UCSD-AML1 (cell line): Measurements from ENCODE around the gene GRIN1.
"Not testable (repeated sequence)": the region's sequence is repeated elsewhere in the genome, so short reads cannot be mapped to it uniquely, and the experiment has no call there.

Experiments used
- DNase-seq: peaks from one replicate; lab custom pipeline; 2025; ENCODE audit not compliant: unreplicated experiment; lab: John Stamatoyannopoulos, UW

The GRIN1 gene

DNA sequence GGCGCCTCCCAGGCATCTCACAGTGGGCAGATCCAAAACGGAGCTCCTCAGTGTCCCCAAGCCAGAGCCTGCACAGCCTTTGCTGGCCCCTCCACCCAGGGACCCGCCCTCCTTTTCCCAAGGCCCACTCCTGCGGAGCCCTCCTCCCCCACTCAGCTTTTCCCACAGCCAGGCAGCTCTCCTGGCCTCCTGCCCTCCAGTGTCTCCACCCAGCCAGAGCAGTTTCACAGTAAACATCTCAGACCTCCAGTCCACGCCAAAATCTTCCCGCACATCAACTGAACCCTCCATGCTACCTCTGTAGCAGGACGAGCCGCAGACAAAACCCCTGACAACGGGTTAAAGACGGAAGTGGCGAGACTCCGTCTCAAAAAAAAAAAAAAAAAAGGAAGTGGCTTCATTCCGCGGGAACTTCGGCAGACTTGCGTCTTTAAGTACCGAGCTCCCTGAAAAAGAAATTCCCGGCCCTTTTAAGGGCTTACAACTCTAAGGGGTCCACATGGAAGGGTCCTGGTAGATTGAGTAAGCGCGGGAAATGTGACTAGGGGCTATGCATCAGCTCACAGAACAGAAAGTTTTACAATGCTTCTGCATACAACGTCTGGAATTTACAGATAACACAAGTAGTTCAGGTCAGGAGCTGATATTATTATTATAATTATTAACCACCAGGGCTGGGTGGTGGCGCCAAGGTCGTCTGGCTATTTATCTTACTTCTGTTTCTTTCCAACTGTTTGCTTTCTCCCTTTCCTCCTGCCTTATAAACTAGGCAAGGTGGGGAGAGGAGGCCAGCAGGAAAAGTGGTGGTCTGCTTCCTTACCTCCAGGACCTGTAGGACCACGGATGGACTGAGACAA, 11.4 kb upstream of the GRIN1 start:
- peak; percentile 52 for DNase-seq

DNA sequence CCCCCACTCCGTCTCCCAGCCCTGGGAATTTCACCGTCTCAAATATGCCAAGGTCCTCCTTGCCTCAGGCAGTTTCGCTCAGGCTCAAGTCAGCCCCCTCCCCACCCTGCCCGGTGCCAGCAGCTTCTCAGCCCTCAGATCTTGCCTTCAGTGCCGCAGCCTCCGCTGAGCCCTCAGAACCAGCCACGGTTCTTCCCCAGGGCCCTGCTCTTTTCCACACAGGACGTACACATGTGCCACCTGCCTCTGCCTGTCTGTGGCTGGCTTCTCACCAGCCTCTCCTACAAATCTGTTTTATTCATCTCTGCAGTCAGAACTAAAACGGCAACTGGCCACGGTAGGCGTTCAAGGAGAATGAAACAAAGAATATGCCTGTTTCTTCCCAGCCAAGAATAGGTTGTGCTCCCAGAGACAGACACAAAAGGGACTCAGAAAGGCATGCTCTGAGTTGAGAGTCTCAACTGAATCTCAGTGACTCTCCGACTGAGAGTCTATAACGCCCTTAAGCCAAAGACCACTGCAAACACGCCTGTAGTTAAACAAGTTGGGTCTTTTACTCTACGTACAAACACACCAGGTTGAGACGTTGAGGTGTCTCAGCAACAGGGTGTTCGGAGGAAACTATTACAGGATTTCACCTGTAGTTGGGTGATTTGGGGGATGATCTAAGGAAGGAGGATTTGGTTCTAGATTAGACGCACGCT, 10.6 kb upstream of the GRIN1 start:
- no peak for DNase-seq

DNA sequence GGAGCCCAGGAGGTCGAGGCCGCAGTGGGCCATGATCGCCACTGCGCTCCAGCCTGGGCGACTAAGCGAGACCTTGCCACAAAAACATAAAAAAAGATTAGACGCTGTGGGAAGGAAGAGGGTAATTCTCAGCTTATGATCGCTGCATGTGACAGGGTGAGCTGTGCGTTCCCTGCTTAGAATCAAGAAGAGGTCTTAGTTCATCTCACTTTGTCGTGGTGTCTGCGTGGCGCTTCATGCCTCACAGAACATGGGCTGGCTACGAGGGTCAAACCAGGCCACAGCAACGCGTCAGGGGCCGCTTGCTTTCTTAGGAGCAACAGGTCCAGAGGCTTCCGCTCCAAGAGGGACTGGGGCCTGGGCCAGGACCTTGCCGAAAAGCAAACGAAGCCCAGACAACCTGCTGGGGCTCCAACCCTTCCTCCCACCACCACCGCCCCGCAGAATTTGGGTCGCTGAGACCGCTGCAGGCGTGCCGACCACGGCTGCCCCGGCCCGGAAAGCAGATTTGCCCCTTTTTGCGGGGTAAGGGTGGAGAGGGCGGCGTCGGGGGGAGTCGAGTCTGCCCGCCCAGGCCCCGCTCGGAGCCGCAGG, 10.0 kb upstream of the GRIN1 start:
- no peak for DNase-seq

DNA sequence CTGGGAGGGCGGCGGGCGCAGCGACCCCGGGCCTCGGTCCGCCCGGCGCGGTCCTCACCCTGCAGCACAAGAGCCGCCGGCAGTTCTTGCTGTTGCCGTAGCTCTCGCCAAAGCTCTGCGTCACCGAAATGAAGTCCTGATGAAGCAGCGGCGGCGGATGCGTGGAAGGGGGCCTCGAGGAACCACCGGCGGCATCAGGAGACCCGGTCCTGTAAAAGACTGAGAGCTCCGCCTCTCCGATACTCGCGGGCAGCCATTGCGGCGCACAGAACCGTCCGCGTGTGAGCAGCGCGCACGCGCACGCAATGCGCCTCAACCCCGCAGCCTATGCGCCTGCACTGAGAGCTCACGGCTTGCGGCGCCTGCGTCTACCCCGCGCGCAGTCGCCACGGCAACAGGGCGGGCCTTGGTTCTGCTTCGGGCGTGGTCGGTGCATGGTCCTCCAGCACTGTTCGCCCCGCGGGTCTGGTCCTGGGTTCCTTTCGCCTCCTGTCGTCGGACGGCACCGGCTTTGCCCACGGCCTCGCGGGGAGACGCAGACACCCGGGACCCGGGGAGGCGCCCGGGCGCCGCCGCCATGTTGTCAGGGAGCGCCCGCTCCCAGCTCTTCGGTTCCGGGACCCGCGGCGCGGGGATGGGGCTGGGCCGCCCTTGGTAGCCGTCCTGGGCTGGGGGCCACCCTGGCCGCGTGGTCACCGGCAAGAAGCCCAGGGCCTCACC, 9.3 kb upstream of the GRIN1 start:
- peak; percentile 84 for DNase-seq

DNA sequence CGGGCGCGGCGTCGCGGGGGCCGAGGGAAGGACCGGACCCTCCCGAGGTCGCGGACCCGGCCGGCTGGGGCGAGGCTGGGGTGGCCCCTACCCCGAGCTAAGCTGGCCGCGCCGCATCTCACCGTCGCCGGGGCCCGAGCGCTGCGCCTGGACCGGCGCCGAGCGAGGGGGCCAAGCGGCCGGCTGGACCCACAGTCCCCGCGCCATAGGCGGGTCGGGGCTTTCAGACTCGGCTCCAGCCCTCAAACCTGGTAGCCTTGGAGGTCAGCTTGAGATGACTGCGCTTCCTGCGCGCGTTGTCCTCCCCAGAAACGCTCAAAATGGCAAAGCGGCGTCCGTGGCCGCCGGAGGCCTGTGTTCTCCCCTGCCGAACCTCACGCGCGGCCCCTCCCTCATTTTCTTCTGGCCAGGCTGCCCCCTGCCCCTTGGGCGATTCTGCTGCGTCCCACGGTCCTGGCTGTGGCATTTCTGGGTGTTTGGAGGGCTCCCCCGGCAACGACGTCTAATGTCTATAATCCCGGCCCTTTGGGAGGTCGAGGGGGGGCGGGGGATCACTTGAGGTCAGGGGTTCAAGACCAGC, 8.7 kb upstream of the GRIN1 start:
- DNase-seq = no peak

DNA sequence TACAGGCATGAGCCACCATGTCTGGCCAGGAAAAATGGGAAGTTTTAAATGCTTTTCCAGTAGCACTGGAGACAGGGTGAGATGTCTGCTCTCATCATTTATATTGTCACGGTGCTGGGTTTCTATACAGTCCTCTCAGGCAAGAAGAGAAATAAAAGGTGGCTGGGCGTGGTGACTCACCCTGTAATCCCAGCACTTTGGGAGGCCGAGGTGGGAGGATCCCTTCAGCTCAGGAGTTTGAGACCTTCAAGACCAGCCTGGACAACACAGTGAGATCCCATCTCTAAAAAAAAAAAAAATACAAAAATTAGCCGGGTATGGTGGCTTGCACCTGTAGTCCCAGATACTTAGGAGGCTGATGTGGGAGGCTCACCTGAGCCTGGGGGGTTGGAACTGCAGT, 4.8 kb upstream of the GRIN1 start:
- no peak for DNase-seq

DNA sequence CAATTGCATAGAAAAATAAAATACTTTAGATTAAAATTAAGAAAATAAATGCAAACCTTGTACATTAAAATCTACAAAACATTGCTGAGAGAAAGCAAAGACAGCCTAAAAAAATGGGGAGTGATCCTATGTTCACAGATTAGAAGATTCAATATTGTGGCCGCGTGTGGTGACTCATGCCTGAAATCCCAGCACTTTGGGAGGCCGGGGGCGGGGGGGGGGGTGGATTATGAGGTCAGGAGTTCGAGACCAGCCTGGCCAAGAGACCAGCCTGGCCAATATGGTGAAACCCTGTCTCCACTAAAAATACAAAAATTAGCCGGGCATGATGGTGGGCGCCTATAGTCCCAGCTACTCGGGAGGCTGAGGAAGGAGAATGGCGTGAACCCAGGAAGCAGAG, 3.8 kb upstream of the GRIN1 start:
- DNase-seq = not testable (repeated sequence)

DNA sequence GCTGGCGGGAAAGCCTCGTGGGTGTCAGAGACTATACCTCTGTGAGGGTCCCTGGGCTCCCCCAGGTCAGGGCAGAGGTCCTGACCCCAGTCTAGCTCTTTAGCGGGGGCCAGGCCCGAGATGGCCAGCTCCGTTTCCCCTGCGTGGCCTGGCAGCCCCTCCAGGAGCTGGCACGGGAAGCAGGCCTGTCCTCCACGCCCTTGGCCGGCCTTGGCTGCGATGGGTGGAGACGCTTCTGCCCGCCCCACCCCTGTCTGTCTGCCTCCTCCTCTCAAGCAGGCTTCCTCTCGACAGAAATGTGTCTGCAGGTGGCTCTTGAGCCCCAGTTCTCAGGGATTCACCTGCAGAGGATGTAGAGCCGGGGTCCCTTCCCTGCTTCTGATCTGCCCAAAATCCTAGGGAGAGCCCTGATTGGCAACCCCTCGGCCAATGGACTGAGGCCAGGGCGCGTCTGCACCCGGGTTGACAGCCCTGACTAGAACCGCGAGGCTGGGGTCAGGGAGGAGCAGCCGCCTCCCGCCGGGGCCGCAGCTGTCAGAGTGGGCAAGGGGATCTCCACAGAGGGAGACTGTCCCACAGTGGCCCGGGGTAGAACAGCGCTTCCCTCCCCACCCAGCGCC, 2.6 kb upstream of the GRIN1 start:
- DNase-seq = no peak

DNA sequence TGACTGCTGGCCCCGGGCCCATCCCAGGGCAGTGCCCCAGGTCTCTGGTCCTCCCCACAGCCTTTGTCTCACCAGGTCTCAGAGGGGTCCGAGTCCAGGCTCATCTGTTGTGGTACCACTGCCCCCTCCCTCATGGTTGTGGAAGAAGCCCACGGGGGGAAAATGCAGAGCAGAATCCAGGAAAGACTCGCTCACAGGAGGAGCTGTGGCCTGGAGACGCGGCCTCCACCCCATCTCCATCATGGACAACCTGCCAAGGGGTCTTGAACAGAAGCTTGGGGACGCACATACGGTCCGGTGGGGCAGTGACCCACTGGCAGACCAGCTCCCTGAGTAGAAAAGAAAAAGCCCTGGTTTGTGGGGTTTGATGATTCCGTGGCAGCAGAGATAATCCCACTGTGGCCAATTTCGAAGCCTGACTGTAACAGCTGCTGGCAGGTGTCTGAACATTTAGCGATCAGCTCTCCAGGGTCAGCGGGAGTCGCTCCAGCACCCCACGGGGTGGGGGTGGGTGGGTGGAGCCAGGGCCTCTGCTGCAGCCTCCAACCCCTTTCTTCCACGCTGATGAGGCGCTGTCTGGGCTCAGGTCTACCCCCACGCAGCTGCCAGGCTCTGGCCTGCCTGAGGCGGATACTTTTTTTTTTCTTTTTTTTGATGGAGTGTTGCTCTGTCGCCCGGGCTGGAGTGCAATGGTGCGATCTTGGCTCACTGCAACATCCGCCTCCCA, 1.9 kb upstream of the GRIN1 start:
- no peak for DNase-seq

DNA sequence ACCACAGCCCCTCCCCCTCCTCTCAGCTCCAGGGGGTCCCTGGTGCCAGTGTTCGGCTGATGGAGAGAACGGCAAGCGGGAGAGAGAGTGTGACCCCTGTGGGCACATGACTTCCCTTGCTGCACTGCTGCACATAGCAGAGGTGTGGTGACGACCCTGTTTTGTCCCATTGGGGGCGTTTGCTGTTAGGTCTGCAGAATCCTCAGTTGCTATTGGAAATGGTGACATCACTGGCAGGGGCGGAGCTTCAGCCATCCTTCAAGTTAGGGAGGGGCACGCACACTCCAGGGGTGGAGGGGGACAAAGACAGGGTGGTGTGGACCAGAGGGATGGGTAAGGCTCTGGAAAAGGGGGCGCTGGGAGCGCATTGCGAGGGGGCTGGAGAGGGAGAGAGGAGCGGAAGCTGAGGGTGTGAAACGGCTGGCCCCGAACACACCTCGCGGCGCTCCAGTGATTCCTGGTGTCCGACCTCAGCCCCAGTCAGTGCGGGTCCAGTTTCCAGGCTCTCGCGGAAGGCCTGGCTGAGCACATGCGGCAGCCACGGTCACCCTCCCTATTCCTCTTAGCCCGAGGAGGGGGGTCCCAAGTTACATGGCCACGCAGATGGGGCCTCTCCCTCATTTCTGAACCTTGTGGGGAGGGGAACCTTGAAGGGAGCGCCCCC, 764 bp upstream of the GRIN1 start:
- no peak for DNase-seq

DNA sequence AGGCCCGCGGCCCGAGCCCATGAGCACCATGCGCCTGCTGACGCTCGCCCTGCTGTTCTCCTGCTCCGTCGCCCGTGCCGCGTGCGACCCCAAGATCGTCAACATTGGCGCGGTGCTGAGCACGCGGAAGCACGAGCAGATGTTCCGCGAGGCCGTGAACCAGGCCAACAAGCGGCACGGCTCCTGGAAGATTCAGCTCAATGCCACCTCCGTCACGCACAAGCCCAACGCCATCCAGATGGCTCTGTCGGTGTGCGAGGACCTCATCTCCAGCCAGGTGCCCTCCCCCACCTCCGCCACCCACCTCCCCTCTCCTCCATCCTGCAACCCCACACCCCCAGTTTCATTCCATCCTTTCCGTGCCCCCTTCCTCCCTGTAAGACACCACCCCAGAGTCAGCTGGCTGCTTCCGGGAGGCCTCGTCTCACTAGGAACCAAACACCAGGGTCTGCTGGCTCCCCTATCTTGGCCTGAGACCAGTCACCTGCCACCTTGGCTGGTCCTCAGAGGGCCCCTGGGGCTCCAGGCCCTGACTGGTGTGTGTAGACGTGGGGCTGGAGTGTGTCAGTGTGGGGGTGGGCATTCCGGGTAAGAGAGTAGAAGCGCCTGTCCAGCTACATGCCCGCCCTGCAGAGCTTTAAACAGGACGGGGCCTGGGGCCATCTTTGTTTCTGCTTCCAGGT, 655 bp downstream of the GRIN1 start:
- DNase-seq = no peak

DNA sequence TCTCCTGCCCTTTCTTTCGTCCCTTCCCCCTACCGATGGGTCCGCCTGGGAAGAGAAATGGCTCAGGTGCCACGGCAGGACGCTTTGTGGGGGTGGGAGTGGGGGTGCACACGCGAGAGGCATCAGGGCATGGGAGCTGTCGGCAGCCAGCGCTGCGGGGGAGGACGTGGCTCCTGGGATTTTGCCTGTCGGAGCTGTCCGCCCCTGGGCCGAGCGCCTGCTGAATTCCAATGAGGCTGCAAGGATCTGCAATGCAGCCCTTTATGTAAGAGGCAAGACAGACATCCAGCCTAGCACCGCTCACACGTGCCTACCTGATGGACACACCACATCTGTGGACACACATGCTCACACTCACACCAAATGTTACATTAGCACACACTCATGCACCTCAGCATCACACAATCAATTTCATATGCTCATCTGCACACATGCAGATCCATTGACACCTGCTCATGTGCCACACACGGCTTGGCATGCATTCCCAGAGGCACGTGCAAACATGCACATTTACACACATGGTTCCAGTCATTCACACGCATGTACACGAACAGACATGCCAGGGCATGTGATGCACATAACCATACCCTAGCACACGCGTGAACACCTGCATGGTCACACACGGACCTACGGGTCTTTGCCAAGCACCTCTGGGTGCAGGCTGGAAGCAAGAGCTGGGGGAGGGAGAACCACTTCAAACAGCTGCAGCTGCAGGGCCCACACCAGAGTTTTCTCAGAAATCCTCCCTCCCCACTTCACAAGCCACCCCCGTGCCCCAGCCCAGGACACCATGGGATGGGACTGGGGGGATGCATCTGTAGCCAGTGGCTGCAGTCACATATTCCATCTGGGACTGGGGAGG, 1.4 kb downstream of the GRIN1 start:
- no peak for DNase-seq

DNA sequence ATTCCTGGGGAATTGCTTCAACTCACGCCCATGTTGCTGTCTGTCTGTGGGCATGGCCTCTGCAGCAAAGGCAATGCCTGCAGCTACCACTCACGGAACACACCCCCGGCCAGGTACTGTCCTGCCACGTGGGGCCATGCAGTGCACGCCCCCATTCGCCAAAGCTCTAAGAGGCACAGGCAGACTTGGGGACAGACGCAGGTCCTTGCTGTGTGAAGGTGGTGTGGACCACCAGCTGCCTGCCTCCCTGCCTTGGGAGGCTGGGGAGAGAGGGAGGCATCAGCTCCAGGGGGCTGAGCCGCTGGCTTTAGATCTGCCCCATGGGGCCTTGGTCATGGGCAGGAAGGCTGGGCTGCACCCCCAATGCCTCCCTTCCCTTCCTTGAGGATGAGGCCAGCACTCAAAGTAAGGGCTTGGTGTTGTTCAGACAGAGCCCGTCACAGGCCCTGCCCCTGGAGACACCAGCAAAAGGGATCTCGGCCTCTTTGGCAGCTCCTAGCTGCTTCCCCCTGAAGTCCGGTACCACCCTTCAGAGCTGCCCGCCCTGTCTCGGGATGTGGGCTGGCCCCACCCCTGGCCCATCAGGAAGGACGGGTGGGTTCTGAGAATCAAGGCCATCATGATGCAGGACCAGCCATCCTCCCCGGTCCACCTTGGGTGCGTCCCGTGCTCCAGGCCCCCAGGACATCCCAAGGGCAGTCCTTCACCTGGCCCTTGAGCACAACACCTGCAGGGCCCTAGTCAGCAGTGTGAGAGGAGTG, 2.3 kb downstream of the GRIN1 start:
- DNase-seq = no peak

DNA sequence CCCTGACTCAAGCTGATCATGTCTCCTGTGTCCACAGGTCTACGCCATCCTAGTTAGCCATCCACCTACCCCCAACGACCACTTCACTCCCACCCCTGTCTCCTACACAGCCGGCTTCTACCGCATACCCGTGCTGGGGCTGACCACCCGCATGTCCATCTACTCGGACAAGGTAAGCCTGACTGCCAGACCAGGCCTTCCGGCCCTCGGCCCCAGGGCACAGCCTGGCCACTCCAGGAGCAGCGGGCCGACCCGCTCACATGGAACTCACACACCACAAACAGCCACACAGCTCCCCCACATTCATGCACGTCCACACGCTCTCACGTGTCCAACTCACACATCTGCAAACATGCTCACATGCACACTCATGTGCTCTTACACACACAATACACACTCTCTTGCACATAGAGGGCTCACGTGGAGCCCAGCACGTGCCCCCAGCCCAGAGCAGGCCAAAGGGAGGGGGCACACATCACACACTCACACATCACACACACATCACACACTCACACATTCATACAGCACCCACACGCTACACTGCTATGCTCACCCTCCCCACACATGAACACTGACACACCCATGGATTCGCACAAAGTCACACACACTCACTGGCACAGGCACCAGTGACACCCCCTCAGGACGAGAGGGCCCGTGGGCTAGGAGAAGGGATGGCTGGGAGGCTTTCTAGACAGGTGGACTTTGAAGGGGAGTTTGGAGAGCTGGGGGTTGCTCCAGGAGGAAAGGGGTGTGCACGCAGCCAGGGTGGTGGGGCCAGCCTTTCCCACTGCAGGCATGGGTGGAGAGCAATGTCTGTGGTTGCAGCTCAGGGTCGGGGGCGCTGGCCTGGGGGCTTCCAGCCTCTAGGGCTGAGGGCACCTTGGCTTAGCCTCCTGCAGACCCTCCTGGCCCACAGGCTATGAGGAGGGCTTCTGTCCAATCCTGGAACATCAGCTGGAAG, 3.3 kb downstream of the GRIN1 start:
- no peak for DNase-seq

DNA sequence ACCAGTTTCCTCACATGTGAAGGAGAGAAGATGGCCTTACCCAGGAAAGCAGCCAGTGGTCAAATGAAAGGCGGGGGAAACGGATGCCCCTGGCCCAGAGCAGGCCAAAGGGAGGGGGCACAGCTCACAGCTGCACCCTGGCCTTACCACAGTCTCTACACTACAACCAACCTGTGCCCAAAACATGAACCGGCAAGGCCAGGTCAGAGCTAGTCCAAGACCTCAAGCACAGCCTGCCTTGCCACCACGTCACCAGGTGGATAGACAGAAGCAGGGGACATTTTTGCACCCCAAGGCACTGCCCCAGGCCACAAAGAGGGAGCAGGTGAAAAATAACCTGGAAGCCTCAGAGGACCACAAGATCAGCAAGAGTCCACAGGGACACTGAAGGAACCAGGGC, 4.5 kb downstream of the GRIN1 start:
- DNase-seq = no peak
